Measurements from ENCODE around the gene TRIM28.
"Not testable (repeated sequence)": the region's sequence is repeated elsewhere in the genome, so short reads cannot be mapped to it uniquely, and the experiment has no call there.

Gene TRIM28

DNA sequence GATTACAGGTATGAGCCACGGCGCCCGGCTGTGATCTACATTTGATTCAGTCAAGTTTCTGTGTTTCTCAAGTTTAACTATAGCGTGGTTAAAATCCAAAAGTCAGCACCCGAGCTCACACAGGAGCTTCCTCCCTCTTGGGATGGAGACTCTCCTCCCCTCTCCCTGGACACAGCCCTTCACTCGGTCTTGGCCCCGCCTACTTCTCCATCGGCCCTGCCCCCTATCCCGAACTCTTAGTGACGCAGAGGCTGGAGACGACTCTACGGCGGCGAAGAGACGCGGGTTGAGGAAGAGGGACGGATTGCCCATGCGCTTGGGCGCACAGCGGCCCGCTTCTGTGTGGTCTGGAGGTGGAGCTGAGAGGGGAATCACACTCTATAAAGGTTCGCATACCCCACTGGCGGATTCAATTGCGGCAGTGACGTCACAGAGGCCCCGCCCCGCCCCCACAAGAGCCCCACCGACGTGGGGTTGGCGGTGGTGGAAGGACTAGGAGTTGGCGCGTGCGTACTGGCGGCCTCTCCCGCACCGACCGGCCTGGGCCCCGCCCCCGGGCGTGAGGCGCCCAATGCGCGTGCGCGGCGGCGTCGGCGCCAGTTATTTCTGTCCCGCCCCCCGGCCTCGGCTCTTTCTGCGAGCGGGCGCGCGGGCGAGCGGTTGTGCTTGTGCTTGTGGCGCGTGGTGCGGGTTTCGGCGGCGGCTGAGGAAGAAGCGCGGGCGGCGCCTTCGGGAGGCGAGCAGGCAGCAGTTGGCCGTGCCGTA lies at the start of gene TRIM28:
Gene TRIM28, plus strand, starts transcription at position 239 of the 765 bp plus-strand sequence. CDS start 694 bp downstream, outside the sequence.
- TF ChIP-seq, protein P1, sequence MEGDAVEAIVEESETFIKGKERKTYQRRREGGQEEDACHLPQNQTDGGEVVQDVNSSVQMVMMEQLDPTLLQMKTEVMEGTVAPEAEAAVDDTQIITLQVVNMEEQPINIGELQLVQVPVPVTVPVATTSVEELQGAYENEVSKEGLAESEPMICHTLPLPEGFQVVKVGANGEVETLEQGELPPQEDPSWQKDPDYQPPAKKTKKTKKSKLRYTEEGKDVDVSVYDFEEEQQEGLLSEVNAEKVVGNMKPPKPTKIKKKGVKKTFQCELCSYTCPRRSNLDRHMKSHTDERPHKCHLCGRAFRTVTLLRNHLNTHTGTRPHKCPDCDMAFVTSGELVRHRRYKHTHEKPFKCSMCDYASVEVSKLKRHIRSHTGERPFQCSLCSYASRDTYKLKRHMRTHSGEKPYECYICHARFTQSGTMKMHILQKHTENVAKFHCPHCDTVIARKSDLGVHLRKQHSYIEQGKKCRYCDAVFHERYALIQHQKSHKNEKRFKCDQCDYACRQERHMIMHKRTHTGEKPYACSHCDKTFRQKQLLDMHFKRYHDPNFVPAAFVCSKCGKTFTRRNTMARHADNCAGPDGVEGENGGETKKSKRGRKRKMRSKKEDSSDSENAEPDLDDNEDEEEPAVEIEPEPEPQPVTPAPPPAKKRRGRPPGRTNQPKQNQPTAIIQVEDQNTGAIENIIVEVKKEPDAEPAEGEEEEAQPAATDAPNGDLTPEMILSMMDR (IDR thresholded peaks at IDR 0.05; ENCODE audit: low read depth, low read length): no peak
- H3K4me3 ChIP-seq (replicated peaks in 1 of 2; ENCODE audit: low read depth in 2 of 2, low read length in 2 of 2): peak within 1 kb of the TSS; percentile 91
- DNase-seq (ENCODE audit: low read depth in 2 of 2): peak; percentile 99 to 100

DNA sequence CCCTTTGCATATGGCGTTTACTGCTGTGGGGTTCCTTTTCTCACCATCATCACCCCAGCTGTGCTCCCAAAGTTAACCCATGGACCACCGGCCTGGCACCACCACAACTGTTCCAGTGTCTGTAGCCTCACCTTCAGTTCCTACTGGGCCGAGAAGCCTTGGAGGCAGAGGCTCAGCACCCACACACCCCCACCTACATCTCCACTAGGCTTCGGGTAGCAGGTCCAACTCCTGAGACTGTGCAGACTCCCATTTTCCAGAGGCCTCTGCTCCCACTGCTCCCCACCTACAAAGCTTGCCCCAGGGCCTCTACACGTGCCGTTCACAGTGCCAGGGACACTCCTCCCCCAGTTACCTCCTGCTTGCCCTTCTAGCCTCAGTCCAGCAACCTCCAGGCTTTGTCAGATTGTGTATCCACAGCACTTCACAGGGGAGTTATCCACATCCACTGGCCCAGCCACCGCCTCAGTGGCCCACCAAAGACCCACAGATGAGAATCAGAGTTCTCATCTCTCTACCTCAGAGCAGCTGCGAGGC lies 46.2 kb upstream of the TRIM28 start:
- no peak overlapping the region for H3K4me3 ChIP-seq (replicated peaks in 1 of 2; ENCODE audit: low read depth in 2 of 2, low read length in 2 of 2)
- DNase-seq (ENCODE audit: low read depth in 2 of 2): no peak
- TF ChIP-seq, protein P1 (IDR thresholded peaks at IDR 0.05; ENCODE audit: low read depth, low read length): no peak

DNA sequence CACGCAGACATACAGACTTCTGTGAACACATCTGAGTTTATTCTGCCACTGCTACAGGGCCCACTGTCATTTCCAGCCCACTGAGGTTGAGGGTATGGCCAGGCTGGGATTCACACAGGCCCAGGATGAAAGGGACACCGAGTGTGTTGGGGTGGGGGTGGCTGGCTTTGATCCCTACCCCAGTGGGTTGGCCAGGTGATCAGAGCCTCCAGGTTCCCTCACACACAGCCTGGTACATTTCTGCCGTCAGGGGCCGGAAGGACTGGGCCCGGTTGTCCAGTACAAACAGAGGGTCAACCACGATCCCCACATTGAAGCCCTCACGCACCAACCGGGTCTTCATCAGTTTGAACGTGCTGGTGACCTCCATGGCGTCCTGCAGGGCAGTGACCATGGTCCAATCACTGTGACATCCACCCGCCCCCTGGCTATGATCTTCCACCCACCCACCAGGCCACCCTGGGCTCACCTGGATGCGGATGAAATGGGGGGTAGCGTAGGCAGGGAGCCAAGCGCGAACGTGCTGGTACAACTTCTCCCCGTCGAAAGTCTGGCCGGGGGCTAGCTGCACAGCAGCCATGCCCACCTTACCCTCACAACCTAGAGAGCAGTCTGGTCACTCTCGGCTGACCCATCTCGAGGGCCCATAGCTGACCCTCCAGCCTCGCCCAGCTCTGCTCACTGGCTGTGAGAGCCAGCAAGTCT lies 45.4 kb upstream of the TRIM28 start:
- TF ChIP-seq, protein P1 (IDR thresholded peaks at IDR 0.05; ENCODE audit: low read depth, low read length): no peak
- DNase-seq (ENCODE audit: low read depth in 2 of 2): no peak
- H3K4me3 ChIP-seq (replicated peaks in 1 of 2; ENCODE audit: low read depth in 2 of 2, low read length in 2 of 2): peak overlapping the region; percentile 43 to 51

DNA sequence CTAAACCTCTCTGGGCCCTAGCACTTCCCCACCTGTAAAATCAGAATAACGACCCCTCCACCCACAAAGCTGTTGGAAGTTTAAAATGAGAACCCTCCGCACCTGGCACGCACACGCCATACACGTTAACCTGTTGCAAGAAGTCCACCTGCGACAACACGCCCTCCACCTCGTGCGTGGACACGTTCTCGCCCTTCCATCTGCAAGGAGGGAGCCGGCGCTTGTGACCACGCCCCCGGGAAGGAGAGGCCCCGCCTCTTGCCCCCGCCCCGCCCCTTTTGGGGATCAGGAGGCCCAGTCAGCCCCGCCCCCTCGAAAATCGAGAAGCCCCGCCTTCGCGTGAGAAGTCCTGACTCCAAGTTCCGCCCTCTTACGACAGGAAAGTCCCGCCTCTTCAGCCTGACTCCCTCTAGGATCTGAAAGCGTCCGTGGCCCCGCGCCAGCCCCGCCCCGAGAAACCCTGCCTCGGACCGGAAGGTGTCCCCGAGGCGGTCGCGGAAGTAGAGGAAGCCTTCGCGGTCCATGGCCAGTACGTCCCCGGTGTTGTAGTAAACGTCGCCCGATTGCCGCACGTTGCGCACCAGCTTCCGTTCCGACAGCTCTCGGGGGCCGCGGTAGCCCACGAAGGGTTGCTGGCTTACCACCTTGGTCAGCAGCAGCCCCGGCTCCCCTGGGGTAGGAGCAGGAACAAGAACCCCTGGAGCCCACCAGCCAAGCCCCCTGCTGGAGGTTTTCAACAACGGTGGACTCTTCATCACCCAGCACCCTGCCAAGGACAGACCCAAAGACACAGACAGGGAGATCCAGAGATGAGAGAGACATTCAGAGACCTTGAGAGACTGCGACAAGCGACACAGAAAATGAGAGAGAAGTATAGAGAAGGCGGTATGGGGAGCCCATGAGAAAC lies 44.6 kb upstream of the TRIM28 start:
- peak; percentile 99 for DNase-seq (ENCODE audit: low read depth in 2 of 2)
- peak overlapping the region; percentile 57 to 68 for H3K4me3 ChIP-seq (replicated peaks in 1 of 2; ENCODE audit: low read depth in 2 of 2, low read length in 2 of 2)
- TF ChIP-seq, protein P1 (IDR thresholded peaks at IDR 0.05; ENCODE audit: low read depth, low read length): peak; percentile 50

DNA sequence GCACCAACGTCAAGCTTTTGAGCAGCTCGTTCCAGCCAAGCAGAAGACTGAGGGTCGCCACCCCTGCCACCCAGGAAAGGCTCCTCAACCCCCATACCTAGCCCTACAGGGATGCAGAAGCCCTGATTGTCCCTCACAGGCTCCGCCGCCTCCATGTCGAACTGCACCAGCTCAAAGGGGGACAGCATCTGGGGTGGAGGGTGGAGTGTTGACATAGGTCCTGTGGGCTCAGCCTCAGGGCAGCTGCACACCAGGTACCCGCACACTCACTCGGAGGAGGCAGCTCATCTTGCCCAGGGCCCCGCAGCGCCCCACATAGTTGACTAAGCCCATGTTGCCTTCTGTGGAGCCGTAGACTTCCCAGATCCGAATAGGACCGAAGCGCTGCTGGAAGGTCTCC lies 43.6 kb upstream of the TRIM28 start:
- DNase-seq (ENCODE audit: low read depth in 2 of 2): no peak
- H3K4me3 ChIP-seq (replicated peaks in 1 of 2; ENCODE audit: low read depth in 2 of 2, low read length in 2 of 2): peak overlapping the region in 1 of 2 donors; percentile 57
- TF ChIP-seq, protein P1 (IDR thresholded peaks at IDR 0.05; ENCODE audit: low read depth, low read length): no peak

DNA sequence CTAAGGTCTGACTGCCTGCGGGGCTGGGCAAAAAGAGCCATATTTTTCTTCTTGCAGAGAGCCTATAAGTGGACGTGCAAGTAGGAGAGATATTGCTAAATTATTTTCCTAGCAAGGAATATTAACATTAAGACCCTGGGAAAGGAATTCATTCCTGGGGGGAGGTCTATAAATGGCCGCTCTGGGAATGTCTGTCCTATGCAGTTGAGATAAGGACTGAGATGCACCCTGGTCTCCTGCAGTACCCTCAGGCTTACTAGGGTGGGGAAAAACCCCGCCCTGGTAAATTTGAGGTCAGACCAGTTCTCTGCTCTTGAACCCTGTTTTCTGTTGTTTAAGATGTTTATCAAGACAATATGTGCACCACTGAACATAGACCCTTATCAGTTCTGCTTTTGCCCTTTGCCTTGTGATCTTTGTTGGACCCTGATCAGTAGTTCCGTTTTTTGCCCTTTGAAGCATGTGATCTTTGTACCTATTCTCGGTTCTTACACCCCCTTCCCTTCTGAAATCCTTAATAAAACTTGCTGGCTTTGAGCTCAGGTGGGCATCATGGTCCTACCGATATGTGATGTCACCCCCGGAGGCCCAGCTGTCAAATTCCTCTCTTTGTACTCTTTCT lies 36.2 kb upstream of the TRIM28 start:
- not testable (repeated sequence) for H3K4me3 ChIP-seq (replicated peaks in 1 of 2; ENCODE audit: low read depth in 2 of 2, low read length in 2 of 2); DNase-seq (ENCODE audit: low read depth in 2 of 2)
